Astrocyte of the spinal cord (primary cell): Measurements from ENCODE around the gene WDFY4.

ENCODE experiments used
- DNase-seq: peaks from one replicate; pipeline ENCODE4 v3.0.0; 2011; ENCODE audit warnings: low read depth, low spot score
- H3K4me3 ChIP-seq: 2 replicates; pipeline ENCODE4 v1.5.1; 2011; ENCODE audit warnings: low read depth, mild to moderate bottlenecking, low read length, moderate library complexity
- CTCF ChIP-seq: IDR thresholded peaks from 2 replicates; pipeline ENCODE4 v1.5.1; 2012; ENCODE audit warnings: low read depth, mild to moderate bottlenecking, low read length, inconsistent platforms
- in situ Hi-C: cut with HindIII; loops from 2 replicates; pipeline ENCODE4 v1.10.0; 2017; ENCODE audit warnings: low sequenced_read_pairs

The WDFY4 gene

GRCh38 chr10:48649349-48649944 is 35.2 kb upstream of the WDFY4 start:
- in situ Hi-C loops: no loop called here
- DNase-seq: no peak
- peak; percentile 23 for TF ChIP-seq CTCF
- no peak overlapping the region for H3K4me3 ChIP-seq

GRCh38 chr10:48651293-48651692 is 33.4 kb upstream of the WDFY4 start:
- in situ Hi-C loops: no loop called here
- no peak for TF ChIP-seq CTCF
- no peak overlapping the region for H3K4me3 ChIP-seq
- no peak for DNase-seq

GRCh38 chr10:48651839-48652238 is 32.8 kb upstream of the WDFY4 start:
- no peak for DNase-seq
- H3K4me3 ChIP-seq: no peak overlapping the region
- in situ Hi-C loops: no loop called here
- no peak for TF ChIP-seq CTCF

- DNase-seq: no peak
- TF ChIP-seq CTCF: no peak
- no peak overlapping the region for H3K4me3 ChIP-seq
- in situ Hi-C loops: no loop called here
These were observed 32.3 kb upstream of the WDFY4 start for GRCh38 chr10:48652344-48652743.

GRCh38 chr10:48653347-48653746 is 31.3 kb upstream of the WDFY4 start:
- DNase-seq: no peak
- in situ Hi-C loops: no loop called here
- no peak overlapping the region for H3K4me3 ChIP-seq
- TF ChIP-seq CTCF: no peak

GRCh38 chr10:48653944-48654698 is 30.6 kb upstream of the WDFY4 start:
- no peak for DNase-seq
- in situ Hi-C loops: no loop called here
- H3K4me3 ChIP-seq: no peak overlapping the region
- no peak for TF ChIP-seq CTCF
